Measurements from ENCODE around the gene TLR7.
A peak's percentile ranks its signal among the peaks of the same experiment; 100 is the strongest.

TLR7 gene

GRCh38 chrX:12891915-12892506 is 25.1 kb downstream of the TLR7 start:
- no peak for DNase-seq

GRCh38 chrX:12892716-12893115 is 25.8 kb downstream of the TLR7 start:
- DNase-seq: no peak

- DNase-seq: peak in 1 of 2 experiments; percentile 66
Measured at GRCh38 chrX:12894074-12895030, 27.5 kb downstream of the TLR7 start.

- no peak for DNase-seq
Measured at GRCh38 chrX:12895866-12896265, 29.0 kb downstream of the TLR7 start.

GRCh38 chrX:12896935-12897334 is 30.1 kb downstream of the TLR7 start:
- DNase-seq: no peak

- no peak for DNase-seq
Measured at GRCh38 chrX:12898073-12898472, 31.2 kb downstream of the TLR7 start.

GRCh38 chrX:12899506-12899905 is 32.6 kb downstream of the TLR7 start:
- DNase-seq: no peak

GRCh38 chrX:12901486-12901885 is 34.6 kb downstream of the TLR7 start:
- peak in 1 of 2 experiments; percentile 36 for DNase-seq

GRCh38 chrX:12903646-12904045 is 36.8 kb downstream of the TLR7 start:
- no peak for DNase-seq

- DNase-seq: no peak
Measured at GRCh38 chrX:12906046-12906761, 39.3 kb downstream of the TLR7 start, which contains the start of gene TLR8. Gene TLR8 (plus strand): TSS chrX:12906620. CDS start chrX:12906707, 87 bp downstream.

GRCh38 chrX:12910423-12911121 is 43.7 kb downstream of the TLR7 start:
- DNase-seq: no peak

GRCh38 chrX:12911122-12911470 is 44.2 kb downstream of the TLR7 start:
- DNase-seq: no peak

- no peak for DNase-seq
Measured at GRCh38 chrX:12912791-12913482, 46.1 kb downstream of the TLR7 start.

GRCh38 chrX:12917753-12918152 is 50.9 kb downstream of the TLR7 start:
- DNase-seq: no peak

- DNase-seq: no peak
Measured at GRCh38 chrX:12919051-12919450, 52.2 kb downstream of the TLR7 start.

- DNase-seq: no peak
Measured at GRCh38 chrX:12919620-12920019, 52.7 kb downstream of the TLR7 start.

- no peak for DNase-seq
Measured at GRCh38 chrX:12920990-12921389, 54.1 kb downstream of the TLR7 start.

- no peak for DNase-seq
Measured at GRCh38 chrX:12921886-12922598, 55.2 kb downstream of the TLR7 start.

- DNase-seq: no peak
Measured at GRCh38 chrX:12922599-12922919, 55.7 kb downstream of the TLR7 start.

- no peak for DNase-seq
Measured at GRCh38 chrX:12929701-12930100, 62.8 kb downstream of the TLR7 start.

GRCh38 chrX:12930150-12930549 is 63.3 kb downstream of the TLR7 start:
- no peak for DNase-seq

GRCh38 chrX:12932244-12932643 is 65.4 kb downstream of the TLR7 start:
- DNase-seq: peak in 1 of 2 experiments; percentile 73
